K562 (cell line): ENCODE measurements around the gene NTRK1. TPM values are rescaled to one million over a fixed set of nuclear protein-coding genes. Genes with fewer than 3 reads are reported as not detected.

ENCODE experiments used
- ATAC-seq: fragments of 200-7000 bp; cut with Tn5 transposase; 3 replicates; pipeline ENCODE4 v1.9.1; 2020; ENCODE audit warnings: moderate library complexity
- BruUV-seq: library from RNA; stranded (reverse); fragments of 400-500 nt; replicated peaks from 2 replicates; lab custom pipeline; 2021; lab: Mats Ljungman, UMichigan
- CTCF ChIA-PET: fragments of 300-600 bp; formaldehyde crosslinking; extraction: SDS; loops from one replicate; lab custom pipeline; 2021; ENCODE audit warnings: low intra/inter-chr PET ratio; lab: Yijun Ruan, JAX
- POLR2A ChIA-PET: fragments of 300-600, 350-650 bp; sonication (Branson Sonifier 250); formaldehyde crosslinking; extraction: SDS; loops from one replicate; lab custom pipeline; 2021; ENCODE audit warnings: antibody characterized with exemption, inconsistent platforms; lab: Yijun Ruan, JAX
- DNase-seq, 4 experiments: peaks; one replicate each; pipeline versions ENCODE4 v3.0.0 to v3.0.0-alpha.2; 2011 to 2018; ENCODE audit warnings: low spot score in 3 of 4, mixed read lengths in 3 of 4; ENCODE audit errors: extremely low read depth in 1 of 4
- FAIRE-seq: peaks from 2 replicates; lab custom pipeline; 2011; peaks lifted over from hg19 to GRCh38; lab: Jason Lieb, UNC
- H2AFZ ChIP-seq: 2 replicates; pipeline ENCODE4 v1.6.0; 2011; ENCODE audit warnings: low read depth, low read length, control low read depth, inconsistent platforms
- H3K27ac ChIP-seq: fragments of 200-600 bp; 3 replicates; pipeline ENCODE4 v1.8.0; 2011; ENCODE audit warnings: low read depth, mild to moderate bottlenecking, control low read depth, inconsistent platforms, low read length, moderate library complexity, mixed read lengths; ENCODE audit errors: extremely low read depth
- H3K27me3 ChIP-seq, 2 experiments: fragments of 300-600 bp in 1 of 2; 2 replicates in 1 of 2; 3 replicates in 1 of 2; pipeline versions ENCODE4 v1.6.0 to v1.8.0; 2011; ENCODE audit warnings: inconsistent platforms in 2 of 2, low read length in 2 of 2, mild to moderate bottlenecking in 1 of 2, mixed read lengths in 1 of 2, moderate library complexity in 1 of 2; ENCODE audit not compliant: control insufficient read depth in 2 of 2, insufficient read depth in 2 of 2
- H3K36me3 ChIP-seq: fragments of 300-600 bp; 3 replicates; pipeline ENCODE4 v1.8.0; 2011; ENCODE audit warnings: mild to moderate bottlenecking, low read length, inconsistent platforms; ENCODE audit not compliant: control insufficient read depth, insufficient read depth
- H3K4me1 ChIP-seq, 2 experiments: fragments of 200-600 bp in 1 of 2; replicated peaks in 1 of 2; 2 replicates in 1 of 2; 3 replicates in 1 of 2; pipeline versions ENCODE4 v1.5.1 to v1.8.0; 2011; ENCODE audit warnings: inconsistent platforms in 2 of 2, low read length in 2 of 2, mild to moderate bottlenecking in 1 of 2, mixed read lengths in 1 of 2, moderate library complexity in 1 of 2; ENCODE audit not compliant: control insufficient read depth in 2 of 2, insufficient read depth in 2 of 2
- H3K4me2 ChIP-seq: 2 replicates; pipeline ENCODE4 v1.6.1; 2011; ENCODE audit warnings: low read length, control low read depth, inconsistent platforms, mixed read lengths; ENCODE audit not compliant: insufficient read depth
- H3K4me3 ChIP-seq: fragments of 200-600 bp; sonication (generic), shearing (Covaris generic); 2 replicates; pipeline ENCODE4 v1.5.1; 2016; ENCODE audit warnings: control low read depth, inconsistent platforms
- H3K79me2 ChIP-seq: fragments of 200-600 bp; 3 replicates; pipeline ENCODE4 v1.8.0; 2011; ENCODE audit warnings: low read length, inconsistent platforms; ENCODE audit not compliant: control insufficient read depth, insufficient read depth
- H3K9ac ChIP-seq, 2 experiments: 2 replicates each; pipeline versions ENCODE4 v1.6.0 to v1.6.1; 2011; ENCODE audit warnings: low read depth in 2 of 2, low read length in 2 of 2, control low read depth in 1 of 2, inconsistent platforms in 1 of 2, mild to moderate bottlenecking in 1 of 2, mixed read lengths in 1 of 2; ENCODE audit not compliant: insufficient read depth in 1 of 2
- H3K9me1 ChIP-seq: one replicate; pipeline ENCODE4 v1.6.0; 2011; ENCODE audit warnings: inconsistent platforms, mild to moderate bottlenecking, low read length, moderate library complexity; ENCODE audit not compliant: control insufficient read depth, insufficient read depth
- H3K9me3 ChIP-seq: replicated peaks from 2 replicates; pipeline ENCODE4 v1.5.1; 2011; ENCODE audit warnings: low read depth, low read length, inconsistent platforms; ENCODE audit not compliant: control insufficient read depth, insufficient read depth
- H4K20me1 ChIP-seq: replicated peaks from 2 replicates; pipeline ENCODE4 v1.6.1; 2011; ENCODE audit warnings: low read length, inconsistent platforms, mixed read lengths; ENCODE audit not compliant: control insufficient read depth, insufficient read depth
- CHD1 ChIP-seq: fragments of 200-600 bp; sonication (generic); IDR thresholded peaks from one replicate; pipeline ENCODE4 v1.6.1; 2012; ENCODE audit warnings: mild to moderate bottlenecking, moderate library complexity, low read length, inconsistent platforms
- FOXA1 ChIP-seq: fragments of 450-650 bp; IDR thresholded peaks from 2 replicates; pipeline ENCODE4 v1.6.1; 2016; ENCODE audit warnings: mild to moderate bottlenecking, borderline replicate concordance
- HMG20B ChIP-seq: fragments of 250-450 bp; sonication (Bioruptor Pico); IDR thresholded peaks from 2 replicates; pipeline ENCODE4 v1.5.0; 2021; ENCODE audit warnings: mild to moderate bottlenecking
- MAZ ChIP-seq, 2 experiments: fragments of 450-650 bp in 1 of 2; sonication (generic) in 1 of 2; formaldehyde crosslinking; IDR thresholded peaks in 1 of 2; conservative IDR thresholded peaks in 1 of 2; 2 replicates each; pipeline versions ENCODE4 v1.4.0 to v1.5.0; 2020; ENCODE audit warnings: mild to moderate bottlenecking in 1 of 2, missing genetic modification reagents in 1 of 2
- MCM2 ChIP-seq: fragments of 450-650 bp; IDR thresholded peaks from 2 replicates; pipeline ENCODE4 v1.6.1; 2017; ENCODE audit warnings: low read depth, mild to moderate bottlenecking
- PATZ1 ChIP-seq: fragments of 250-450 bp; sonication (Bioruptor Pico); IDR thresholded peaks from 2 replicates; pipeline ENCODE4 v1.5.0; 2020; ENCODE audit warnings: mild to moderate bottlenecking, borderline replicate concordance
- SPI1 ChIP-seq: IDR thresholded peaks from 2 replicates; pipeline ENCODE4 v1.6.1; 2011; ENCODE audit warnings: low read depth, low read length, control low read depth, borderline replicate concordance
- SUPT5H ChIP-seq: fragments of 450-650 bp; IDR thresholded peaks from 2 replicates; pipeline ENCODE4 v1.6.1; 2016
- TFE3 ChIP-seq: fragments of 450-650 bp; formaldehyde crosslinking; IDR thresholded peaks from 2 replicates; pipeline ENCODE4 v1.4.0; 2020; ENCODE audit warnings: mild to moderate bottlenecking, mixed read lengths
- U2AF2 ChIP-seq: fragments of 200-400 bp; formaldehyde crosslinking; optimal IDR thresholded peaks from 2 replicates; pipeline ENCODE3; 2017; ENCODE audit warnings: low read depth, mild to moderate bottlenecking, low read length
- YBX1 ChIP-seq: fragments of 450-650 bp; IDR thresholded peaks from 2 replicates; pipeline ENCODE4 v1.7.1; 2016; ENCODE audit warnings: mild to moderate bottlenecking
- ZBED1 ChIP-seq: IDR thresholded peaks from 2 replicates; pipeline ENCODE4 v1.6.1; 2014
- ZNF445 ChIP-seq: fragments of 250-450 bp; sonication (Bioruptor Pico); IDR thresholded peaks from 2 replicates; pipeline ENCODE4 v1.4.0; 2020; ENCODE audit warnings: low read depth, mild to moderate bottlenecking, moderate library complexity
- ZNF592 ChIP-seq: fragments of 450-650 bp; IDR thresholded peaks from 2 replicates; pipeline ENCODE4 v1.6.1; 2017; ENCODE audit warnings: antibody characterized with exemption, mild to moderate bottlenecking
- WGBS: fragments of 100-300 bp; shearing (Covaris generic); methylation state at CpG from one replicate; pipeline ENCODE4 v1.1.6; 2016; ENCODE audit warnings: low coverage, mixed read lengths; ENCODE audit not compliant: insufficient coverage; ENCODE audit errors: missing lambda C conversion rate; 5-methylcytosine and 5-hydroxymethylcytosine counted together
- in situ Hi-C: fragments of 300-500 bp; cut with MboI; formaldehyde crosslinking; loops from 4 replicates; pipeline ENCODE4 v1.15.0; 2018; ENCODE audit warnings: inconsistent platforms, mixed read lengths
- intact Hi-C: fragments of 100-400 bp; cut with micrococcal nuclease; formaldehyde crosslinking; loops from 2 replicates; pipeline ENCODE4 v1.14.2; 2022
- polyA plus RNA-seq, 8 experiments: library from polyadenylated mRNA; depleted of rRNA in 4 of 8; stranded (reverse) in 5 of 8; unstranded in 3 of 8; fragments of >200 nt; fragmentation: Nextera tagmentation in 2 of 8; fragmentation: Illumina TruSeq in 1 of 8; extraction: Ambion mirVana in 2 of 8; extraction: Trizol in 1 of 8; gene quantifications; 2 replicates each; pipeline versions ENCODE4 v1.2.1 to v1.2.3, GENCODE V29; 2011 to 2014; ENCODE audit warnings: inconsistent platforms in 1 of 8, missing spikeins in 1 of 8
- total RNA-seq, 7 experiments: library from RNA; depleted of rRNA in 6 of 7; stranded (reverse); fragments of >200 nt in 6 of 7; fragmentation: Illumina TruSeq in 2 of 7; extraction: Trizol in 2 of 7; gene quantifications; 2 replicates each; pipeline versions ENCODE4 v1.2.1 to v1.2.3, GENCODE V29; 2011 to 2021; ENCODE audit warnings: low replicate concordance in 1 of 7

The NTRK1 gene
- total and polyA plus RNA-seq, 9 of the 15 experiments (the other 6 are each of a cell fraction or from before 2014, with no cell fraction given), result 0.46 to 30.0 (median 7.9) TPM

GRCh38 chr1:156911577-156912298 lies 51.1 kb downstream of the NTRK1 start:
- H3K79me2 ChIP-seq, result peaks cover 23% of the 10 kb centered on the region
- peaks cover 4% of the 10 kb centered on the region for H3K9me1 ChIP-seq
- H3K4me3 ChIP-seq, result no peak overlapping the region
- H3K9me3 ChIP-seq, result peaks cover 3% of the 10 kb centered on the region; the same call in 1 of the 2 replicates
- H3K4me1 ChIP-seq, result peaks cover 52 to 68% of the 10 kb centered on the region in 2 experiments
- WGBS, result 47% methylated on average over 6 of the region's 6 CpGs
- H3K36me3 ChIP-seq, result peaks cover 6% of the 10 kb centered on the region
- H2AFZ ChIP-seq, result no peak overlapping the region
- H3K27ac ChIP-seq, result no peak overlapping the region
- H4K20me1 ChIP-seq, result no peaks in the 10 kb centered on the region
- BruUV-seq, result no TSS peak
- FAIRE-seq (no peak), DNase-seq (no peak), ATAC-seq (no peak)
- ChIA-PET POLR2A (interaction anchor here (0.8 to 1.6 kb wide), 6 partner anchors 8 to 52 kb away, joined by 3 to 4 read pairs (median 3); partner anchors contain the start of gene LRRC71), CTCF (interaction anchor here (0.7 to 2.0 kb wide), 3 partner anchors 16 to 20 kb away, joined by 5 to 12 read pairs (median 6); no protein-coding TSS in a partner anchor)
- H3K27me3 ChIP-seq, result no peaks in the 10 kb centered on the region
- peak overlapping the region; percentile 12; the same call in 1 of the 2 replicates for H3K4me2 ChIP-seq
- H3K9ac ChIP-seq, result peak overlapping the region in 1 of 2 experiments; percentile 88; a peak in 2 of 4 replicates
- in situ Hi-C loops, result no loop called here
- intact Hi-C loops, result no loop called here
- no peak for TF ChIP-seq PATZ1 (CRISPR knock-in tag)
- no peak for TF ChIP-seq U2AF2
- TF ChIP-seq MAZ (CRISPR knock-in tag; conservative IDR thresholded peaks at IDR 0.05 in 1 of 2, IDR thresholded peaks at IDR 0.05 in 1 of 2), result no peak
- no peak for TF ChIP-seq TFE3 (CRISPR knock-in tag)
- TF ChIP-seq ZBED1, result no peak
- TF ChIP-seq FOXA1, result no peak
- TF ChIP-seq ZNF592, result peak; percentile 22; the same call in 1 of the 2 replicates
- TF ChIP-seq CHD1, result no peak
- TF ChIP-seq SUPT5H, result no peak
- TF ChIP-seq YBX1, result no peak
- no peak for TF ChIP-seq MCM2
- no peak for TF ChIP-seq HMG20B
- TF ChIP-seq ZNF445, result no peak
- TF ChIP-seq SPI1, result peak; percentile 28; the same call in 1 of the 2 replicates
